Smooth muscle cell (in vitro differentiated cells): ENCODE measurements around the gene LRCH4. TPM values are rescaled to one million over a fixed set of nuclear protein-coding genes. Genes with fewer than 3 reads are reported as not detected.

ENCODE experiments used
- DNase-seq: peaks from one replicate; lab custom pipeline; 2025; ENCODE audit not compliant: unreplicated experiment; lab: John Stamatoyannopoulos, UW
- H2AFZ ChIP-seq: fragments of 200-600 bp; sonication (generic); 2 replicates; pipeline ENCODE4 v1.6.0; 2016; ENCODE audit warnings: antibody characterized with exemption, low read depth, mild to moderate bottlenecking
- H3F3A ChIP-seq: fragments of 200-600 bp; sonication (generic); 2 replicates; pipeline ENCODE4 v1.6.0; 2017; ENCODE audit warnings: antibody characterized with exemption, low read depth
- H3K27ac ChIP-seq: fragments of 200-600 bp; sonication (generic); 2 replicates; pipeline ENCODE4 v1.5.1; 2016; ENCODE audit warnings: low read depth, mild to moderate bottlenecking
- H3K27me3 ChIP-seq: fragments of 200-600 bp; sonication (generic); 2 replicates; pipeline ENCODE4 v1.6.1; 2016; ENCODE audit warnings: low read depth, mild to moderate bottlenecking
- H3K36me3 ChIP-seq: fragments of 200-600 bp; sonication (generic); 2 replicates; pipeline ENCODE4 v1.5.1; 2016; ENCODE audit warnings: low read depth
- H3K4me1 ChIP-seq: fragments of 200-600 bp; sonication (generic); 2 replicates; pipeline ENCODE4 v1.5.1; 2016; ENCODE audit warnings: low read depth
- H3K4me2 ChIP-seq: fragments of 200-600 bp; sonication (generic); 2 replicates; pipeline ENCODE4 v1.6.0; 2016; ENCODE audit warnings: mild to moderate bottlenecking
- H3K4me3 ChIP-seq: fragments of 200-600 bp; sonication (generic); 2 replicates; pipeline ENCODE4 v1.5.1; 2016; ENCODE audit warnings: mild to moderate bottlenecking
- H3K79me2 ChIP-seq: fragments of 200-600 bp; sonication (generic); 2 replicates; pipeline ENCODE4 v1.6.0; 2016; ENCODE audit warnings: low read depth, mild to moderate bottlenecking
- H3K9ac ChIP-seq: fragments of 200-600 bp; sonication (generic); 2 replicates; pipeline ENCODE4 v1.6.0; 2016; ENCODE audit warnings: low read depth
- H3K9me3 ChIP-seq: fragments of 200-600 bp; sonication (generic); replicated peaks from 2 replicates; pipeline ENCODE4 v1.5.1; 2016; ENCODE audit warnings: low read depth
- H4K20me1 ChIP-seq: fragments of 200-600 bp; sonication (generic); 2 replicates; pipeline ENCODE4 v1.6.0; 2016; ENCODE audit warnings: low read depth
- WGBS: methylation state at CpG from one replicate; pipeline ENCODE4 v1.1.7; 2016; ENCODE audit warnings: low lambda C conversion rate; 5-methylcytosine and 5-hydroxymethylcytosine counted together
- polyA plus RNA-seq: library from polyadenylated mRNA; unstranded; fragments of >200 nt; fragmentation: Nextera tagmentation; extraction: Ambion mirVana; gene quantifications from 2 replicates; pipeline ENCODE4 v1.2.1, GENCODE V29; 2016
- total RNA-seq: library from RNA; depleted of rRNA; stranded (reverse); fragments of >200 nt; gene quantifications from 2 replicates; pipeline ENCODE4 v1.2.3, GENCODE V29; 2014
- TF ChIP-seq, protein P1 (sequence below): fragments of 200-600 bp; sonication (generic); IDR thresholded peaks from 2 replicates; pipeline ENCODE4 v1.5.1; 2017; ENCODE audit warnings: borderline replicate concordance, mild to moderate bottlenecking, antibody characterized with exemption; ENCODE audit not compliant: insufficient read depth, poor library complexity, severe bottlenecking

Gene LRCH4
- total and polyA plus RNA-seq, 2 experiments from 2014 or later, result 48.2 to 58.5 TPM

DNA sequence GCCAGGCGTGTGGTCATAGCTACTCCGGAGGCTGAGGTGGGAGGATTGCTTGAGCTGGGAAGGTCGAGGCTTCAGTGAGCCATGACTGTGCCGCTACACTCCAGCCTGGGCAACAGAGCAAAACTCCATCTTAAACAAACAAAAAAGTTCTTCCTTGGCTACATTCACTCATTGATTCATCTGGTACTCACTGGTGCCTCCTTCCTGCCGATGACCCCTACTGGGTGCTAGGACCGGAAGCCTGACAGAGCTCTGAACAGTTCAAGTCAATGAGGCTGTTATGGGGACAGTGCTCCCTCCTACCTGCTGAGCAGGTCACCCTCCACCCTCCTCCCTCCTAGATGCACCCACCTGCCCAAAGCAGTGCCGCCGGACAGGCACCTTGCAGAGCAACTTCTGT is 21.2 kb upstream of the LRCH4 start:
- Histone ChIP-seq H2AFZ (no peak overlapping the region), H3K9me3 (no peaks in the 10 kb centered on the region), H3K27ac (no peak overlapping the region), H3K79me2 (peaks cover 3% of the 10 kb centered on the region), H4K20me1 (peaks cover 19% of the 10 kb centered on the region), H3F3A (peaks cover 32% of the 10 kb centered on the region), H3K4me2 (no peak overlapping the region), H3K27me3 (no peaks in the 10 kb centered on the region), H3K4me1 (peaks cover 19% of the 10 kb centered on the region), H3K9ac (no peak overlapping the region), H3K4me3 (no peak overlapping the region), H3K36me3 (no peaks in the 10 kb centered on the region)
- TF ChIP-seq, protein P1, sequence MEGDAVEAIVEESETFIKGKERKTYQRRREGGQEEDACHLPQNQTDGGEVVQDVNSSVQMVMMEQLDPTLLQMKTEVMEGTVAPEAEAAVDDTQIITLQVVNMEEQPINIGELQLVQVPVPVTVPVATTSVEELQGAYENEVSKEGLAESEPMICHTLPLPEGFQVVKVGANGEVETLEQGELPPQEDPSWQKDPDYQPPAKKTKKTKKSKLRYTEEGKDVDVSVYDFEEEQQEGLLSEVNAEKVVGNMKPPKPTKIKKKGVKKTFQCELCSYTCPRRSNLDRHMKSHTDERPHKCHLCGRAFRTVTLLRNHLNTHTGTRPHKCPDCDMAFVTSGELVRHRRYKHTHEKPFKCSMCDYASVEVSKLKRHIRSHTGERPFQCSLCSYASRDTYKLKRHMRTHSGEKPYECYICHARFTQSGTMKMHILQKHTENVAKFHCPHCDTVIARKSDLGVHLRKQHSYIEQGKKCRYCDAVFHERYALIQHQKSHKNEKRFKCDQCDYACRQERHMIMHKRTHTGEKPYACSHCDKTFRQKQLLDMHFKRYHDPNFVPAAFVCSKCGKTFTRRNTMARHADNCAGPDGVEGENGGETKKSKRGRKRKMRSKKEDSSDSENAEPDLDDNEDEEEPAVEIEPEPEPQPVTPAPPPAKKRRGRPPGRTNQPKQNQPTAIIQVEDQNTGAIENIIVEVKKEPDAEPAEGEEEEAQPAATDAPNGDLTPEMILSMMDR, result no peak
- 92% methylated on average over 8 of the region's 8 CpGs for WGBS
- DNase-seq, result no peak

DNA sequence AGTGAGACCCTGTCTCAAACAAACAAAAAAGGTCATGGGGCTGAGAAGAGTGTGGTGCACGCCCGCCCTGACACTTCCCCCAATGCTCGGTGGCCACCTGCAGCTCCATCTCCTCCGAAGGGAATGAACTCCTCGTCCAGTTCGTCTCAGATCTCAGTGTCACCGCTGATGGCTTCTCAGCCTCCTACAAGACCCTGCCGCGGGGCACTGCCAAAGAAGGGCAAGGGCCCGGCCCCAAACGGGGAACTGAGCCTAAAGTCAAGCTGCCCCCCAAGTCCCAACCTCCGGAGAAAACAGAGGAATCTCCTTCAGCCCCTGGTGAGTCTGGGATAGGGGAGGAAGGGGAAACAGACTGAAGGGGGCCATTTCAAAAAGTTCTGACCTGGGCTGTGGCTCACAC is 20.4 kb upstream of the LRCH4 start:
- Histone ChIP-seq H3K27ac (no peak overlapping the region), H2AFZ (no peak overlapping the region), H3K4me1 (peaks cover 19% of the 10 kb centered on the region), H3K4me2 (no peak overlapping the region), H3K27me3 (no peaks in the 10 kb centered on the region), H3F3A (peaks cover 31% of the 10 kb centered on the region), H3K36me3 (no peaks in the 10 kb centered on the region), H3K9ac (no peak overlapping the region), H4K20me1 (peaks cover 19% of the 10 kb centered on the region), H3K9me3 (no peaks in the 10 kb centered on the region), H3K4me3 (no peak overlapping the region), H3K79me2 (peaks cover 3% of the 10 kb centered on the region)
- no peak for DNase-seq
- TF ChIP-seq, protein P1, result no peak
- whole genome bisulfite sequencing, result 93% methylated on average over 12 of the region's 12 CpGs

DNA sequence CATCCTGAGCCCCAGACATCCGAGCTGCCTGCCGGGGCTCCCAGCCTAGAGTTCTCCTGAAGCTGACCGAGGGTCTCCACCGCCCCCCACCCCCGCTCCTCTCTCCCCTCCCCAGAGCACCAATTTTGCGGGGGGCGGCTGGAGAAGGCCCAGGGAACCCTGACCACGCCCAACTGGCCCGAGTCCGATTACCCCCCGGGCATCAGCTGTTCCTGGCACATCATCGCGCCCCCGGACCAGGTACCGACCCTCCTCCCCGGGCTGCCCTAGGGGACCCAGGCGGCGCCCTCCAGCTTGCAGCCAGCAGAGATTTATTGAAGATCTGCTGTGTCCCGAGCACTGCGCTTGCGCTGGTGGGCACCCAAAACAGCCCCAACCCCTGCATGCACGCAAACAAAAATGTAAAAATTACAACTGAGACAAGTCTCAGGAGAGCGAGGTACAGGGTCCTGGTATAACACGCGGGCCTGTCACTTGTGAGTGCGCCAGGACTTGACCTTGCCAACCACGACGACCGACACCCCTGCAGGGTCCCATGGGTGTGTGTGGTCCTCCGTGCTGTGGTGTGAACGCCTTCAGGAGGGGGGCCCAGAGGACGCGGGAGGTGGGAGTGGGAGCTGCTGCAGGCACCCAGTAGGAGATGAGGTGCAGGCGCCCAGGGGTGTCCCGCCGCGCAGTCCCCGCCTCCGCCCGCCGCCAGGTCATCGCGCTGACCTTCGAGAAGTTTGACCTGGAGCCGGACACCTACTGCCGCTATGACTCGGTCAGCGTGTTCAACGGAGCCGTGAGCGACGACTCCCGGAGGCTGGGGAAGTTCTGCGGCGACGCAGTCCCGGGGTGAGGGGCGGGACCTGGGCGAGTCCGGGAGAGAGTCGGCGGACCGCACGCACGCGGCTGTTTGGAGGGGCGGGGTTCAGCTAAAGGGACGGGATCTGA is 19.3 kb upstream of the LRCH4 start:
- H3K27ac ChIP-seq, result no peak overlapping the region

More for the DNA sequence above, 19.3 kb upstream of the LRCH4 start:
- H3K4me1 ChIP-seq, result peaks cover 19% of the 10 kb centered on the region
- H3K4me2 ChIP-seq, result peak overlapping the region; percentile 95
- H3K79me2 ChIP-seq, result peaks cover 3% of the 10 kb centered on the region
- TF ChIP-seq, protein P1, result no peak
- no peaks in the 10 kb centered on the region for H3K36me3 ChIP-seq
- no peak for DNase-seq
- no peaks in the 10 kb centered on the region for H3K27me3 ChIP-seq
- peaks cover 25% of the 10 kb centered on the region for H3F3A ChIP-seq
- no peak overlapping the region for H3K9ac ChIP-seq
- WGBS, result 23% methylated on average over 51 of the region's 68 CpGs
- no peaks in the 10 kb centered on the region for H3K9me3 ChIP-seq
- peaks cover 19% of the 10 kb centered on the region for H4K20me1 ChIP-seq
- no peak overlapping the region for H2AFZ ChIP-seq
- H3K4me3 ChIP-seq, result peak overlapping the region; percentile 56
